HEK293 (cell line): ENCODE results near the gene RNF113B.

Source experiments
- ELK4 ChIP-seq: IDR thresholded peaks from 2 replicates; pipeline ENCODE4 v1.6.1; 2011; ENCODE audit warnings: mild to moderate bottlenecking, low read depth, low read length, borderline replicate concordance
- HIC1 ChIP-seq: fragments of 450-650 bp; formaldehyde crosslinking; IDR thresholded peaks from 2 replicates; pipeline ENCODE4 v1.5.1; 2016; ENCODE audit warnings: missing biosample characterization, missing genetic modification characterization
- KLF9 ChIP-seq: fragments of 450-650 bp; formaldehyde crosslinking; IDR thresholded peaks from 2 replicates; pipeline ENCODE4 v1.5.1; 2016; ENCODE audit warnings: missing biosample characterization, missing genetic modification characterization, low read depth
- PBX3 ChIP-seq: sonication (generic); formaldehyde crosslinking; IDR thresholded peaks from 2 replicates; pipeline ENCODE4 v1.8.1; 2022; ENCODE audit warnings: mild to moderate bottlenecking, moderate library complexity, missing genetic modification reagents
- SCRT1 ChIP-seq: fragments of 450-650 bp; formaldehyde crosslinking; IDR thresholded peaks from 2 replicates; pipeline ENCODE4 v1.5.1; 2016; ENCODE audit warnings: missing biosample characterization, missing genetic modification characterization, borderline replicate concordance
- WT1 ChIP-seq: fragments of 450-650 bp; formaldehyde crosslinking; IDR thresholded peaks from 2 replicates; pipeline ENCODE4 v1.5.1; 2016; ENCODE audit warnings: missing biosample characterization, missing genetic modification characterization
- ZBTB11 ChIP-seq: fragments of 450-650 bp; formaldehyde crosslinking; conservative IDR thresholded peaks from 2 replicates; pipeline ENCODE4 v1.5.1; 2016; ENCODE audit warnings: low read depth, missing biosample characterization, missing genetic modification characterization
- ZBTB20 ChIP-seq: fragments of 450-650 bp; formaldehyde crosslinking; IDR thresholded peaks from 2 replicates; pipeline ENCODE4 v1.5.1; 2016; ENCODE audit warnings: missing biosample characterization, missing genetic modification characterization
- ZBTB6 ChIP-seq: fragments of 450-650 bp; formaldehyde crosslinking; IDR thresholded peaks from 2 replicates; pipeline ENCODE4 v1.5.1; 2017; ENCODE audit warnings: missing biosample characterization, missing genetic modification characterization
- ZNF132 ChIP-seq: fragments of 450-650 bp; formaldehyde crosslinking; IDR thresholded peaks from 2 replicates; pipeline ENCODE4 v1.5.1; 2017; ENCODE audit warnings: missing biosample characterization, missing genetic modification characterization, borderline replicate concordance
- ZNF140 ChIP-seq: fragments of 450-650 bp; formaldehyde crosslinking; IDR thresholded peaks from 2 replicates; pipeline ENCODE4 v1.5.1; 2016; ENCODE audit warnings: missing biosample characterization, missing genetic modification characterization
- ZNF146 ChIP-seq: fragments of 450-650 bp; formaldehyde crosslinking; IDR thresholded peaks from 2 replicates; pipeline ENCODE4 v1.5.1; 2016; ENCODE audit warnings: missing biosample characterization, missing genetic modification characterization
- ZNF211 ChIP-seq: fragments of 450-650 bp; formaldehyde crosslinking; IDR thresholded peaks from 2 replicates; pipeline ENCODE4 v1.5.1; 2016; ENCODE audit warnings: low read depth, missing biosample characterization, missing genetic modification characterization
- ZNF221 ChIP-seq: fragments of 450-650 bp; formaldehyde crosslinking; IDR thresholded peaks from 2 replicates; pipeline ENCODE4 v1.5.1; 2017; ENCODE audit warnings: missing biosample characterization, missing genetic modification characterization, borderline replicate concordance
- ZNF23 ChIP-seq: fragments of 450-650 bp; formaldehyde crosslinking; IDR thresholded peaks from 2 replicates; pipeline ENCODE4 v1.5.1; 2016; ENCODE audit warnings: missing biosample characterization, missing genetic modification characterization, borderline replicate concordance
- ZNF423 ChIP-seq: fragments of 450-650 bp; formaldehyde crosslinking; IDR thresholded peaks from 2 replicates; pipeline ENCODE4 v1.5.1; 2016; ENCODE audit warnings: missing biosample characterization, missing genetic modification characterization
- ZNF426 ChIP-seq: fragments of 450-650 bp; formaldehyde crosslinking; IDR thresholded peaks from 2 replicates; pipeline ENCODE4 v1.5.1; 2017; ENCODE audit warnings: missing biosample characterization, missing genetic modification characterization, mild to moderate bottlenecking, inconsistent platforms, moderate library complexity
- ZNF521 ChIP-seq: fragments of 450-650 bp; formaldehyde crosslinking; IDR thresholded peaks from 2 replicates; pipeline ENCODE4 v1.5.1; 2017; ENCODE audit warnings: missing biosample characterization, mild to moderate bottlenecking, missing genetic modification characterization
- ZNF529 ChIP-seq: fragments of 450-650 bp; formaldehyde crosslinking; IDR thresholded peaks from 2 replicates; pipeline ENCODE4 v1.5.1; 2017; ENCODE audit warnings: missing genetic modification characterization, missing biosample characterization; ENCODE audit not compliant: insufficient replicate concordance
- ZNF555 ChIP-seq: fragments of 450-650 bp; formaldehyde crosslinking; conservative IDR thresholded peaks from 2 replicates; pipeline ENCODE4 v1.5.1; 2017; ENCODE audit warnings: missing biosample characterization, mild to moderate bottlenecking, missing genetic modification characterization, inconsistent platforms
- ZNF585B ChIP-seq: fragments of 450-650 bp; formaldehyde crosslinking; IDR thresholded peaks from 2 replicates; pipeline ENCODE4 v1.5.1; 2016; ENCODE audit warnings: missing biosample characterization, missing genetic modification characterization
- ZNF629 ChIP-seq: fragments of 450-650 bp; formaldehyde crosslinking; IDR thresholded peaks from 2 replicates; pipeline ENCODE4 v1.5.1; 2017; ENCODE audit warnings: missing biosample characterization, missing genetic modification characterization

RNF113B gene

GRCh38 chr13:98195054-98195791 is 18.2 kb upstream of the RNF113B start (continued):
- no peak for TF ChIP-seq ZNF585B (tag by site-specific recombination)
- TF ChIP-seq ELK4: no peak
- TF ChIP-seq KLF9 (tag by site-specific recombination): no peak
- no peak for TF ChIP-seq ZBTB6
- TF ChIP-seq ZBTB11 (tag by site-specific recombination): no peak
- no peak for TF ChIP-seq PBX3 (CRISPR knock-in tag)
- TF ChIP-seq ZNF221 (tag by site-specific recombination): no peak
- no peak for TF ChIP-seq ZNF521 (tag by site-specific recombination)
- TF ChIP-seq ZNF555 (tag by site-specific recombination): no peak
- TF ChIP-seq ZNF23 (tag by site-specific recombination): no peak
- TF ChIP-seq ZNF423 (tag by site-specific recombination): 0 out of 2 replicates have a peak, but pooled peaks have one; percentile 22
- TF ChIP-seq WT1 (tag by site-specific recombination): peak; percentile 84
- TF ChIP-seq HIC1: peak; percentile 59
- TF ChIP-seq ZNF211: no peak
- no peak for TF ChIP-seq ZNF140 (tag by site-specific recombination)
- TF ChIP-seq SCRT1: no peak
- TF ChIP-seq ZNF146 (tag by site-specific recombination): no peak
- TF ChIP-seq ZBTB20 (tag by site-specific recombination): no peak
- TF ChIP-seq ZNF426 (tag by site-specific recombination): no peak
- no peak for TF ChIP-seq ZNF132
- TF ChIP-seq ZNF529 (tag by site-specific recombination): no peak
- no peak for TF ChIP-seq ZNF629
